Lower leg skin (tissue), 4 donors: ENCODE data around the gene PEX6. TPM values are rescaled to one million over a fixed set of nuclear protein-coding genes. Genes with fewer than 3 reads are reported as not detected.
"Not testable (repeated sequence)": the region's sequence is repeated elsewhere in the genome, so short reads cannot be mapped to it uniquely, and the experiment has no call there.

Experiments used
- DNase-seq, 2 donors: peaks; one replicate each; pipeline ENCODE4 v3.0.0-alpha.2; 2019; ENCODE audit warnings: low spot score in 2 of 2
- H3K4me3 ChIP-seq: fragments of 200-600 bp; sonication (generic); 2 replicates; pipeline ENCODE4 v1.5.1; 2017; ENCODE audit warnings: mild to moderate bottlenecking, low read depth; ENCODE audit not compliant: poor library complexity, severe bottlenecking
- POLR2A ChIP-seq, 2 donors: fragments of 450-650 bp; IDR thresholded peaks; one replicate each; pipeline ENCODE4 v1.6.1; 2016 to 2017; ENCODE audit warnings: antibody characterized with exemption in 2 of 2, mild to moderate bottlenecking in 1 of 2, moderate library complexity in 1 of 2
- WGBS, 2 donors: methylation state at CpG; one replicate each; pipeline ENCODE4 v1.1.5; 2018; 5-methylcytosine and 5-hydroxymethylcytosine counted together
- intact Hi-C: fragments of 100-400 bp; cut with DNase I; formaldehyde crosslinking; loops from one replicate; pipeline ENCODE4 v1.15.0; 2023; ENCODE audit warnings: low total_unique reads
- total RNA-seq, 4 donors: library from RNA; depleted of rRNA; stranded (reverse); fragments of >200 nt; gene quantifications; one replicate each; pipeline ENCODE4 v1.1.0, GENCODE V29; 2016
- TF ChIP-seq, protein P1 (sequence below), 3 donors: fragments of 450-650 bp; IDR thresholded peaks; one replicate each; pipeline ENCODE4 v1.5.1; 2016; ENCODE audit warnings: antibody characterized with exemption in 3 of 3, mild to moderate bottlenecking in 3 of 3, moderate library complexity in 2 of 3

Gene PEX6
- total RNA-seq, 4 donors from 2014 or later, result 13.9 to 37.6 (median 25.7) TPM

DNA sequence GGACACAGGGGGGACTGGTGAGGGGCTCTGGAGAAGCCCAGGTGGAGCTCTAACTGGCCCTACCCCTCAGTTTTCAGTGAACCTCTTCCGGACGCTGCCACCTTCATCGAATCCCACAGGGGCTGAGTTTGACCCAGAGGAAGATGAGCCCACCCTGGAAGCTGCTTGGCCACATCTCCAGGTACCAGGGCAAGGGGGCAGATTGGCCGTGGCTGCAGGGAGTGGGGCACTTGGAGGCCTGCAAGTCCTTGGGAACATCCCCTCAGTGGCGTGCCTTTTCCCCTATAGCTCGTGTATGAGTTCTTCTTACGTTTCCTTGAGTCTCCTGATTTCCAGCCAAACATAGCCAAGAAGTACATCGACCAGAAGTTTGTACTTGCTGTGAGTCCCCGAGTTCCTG lies 28.1 kb upstream of the PEX6 start:
- 93 to 94% methylated on average over 9 of the region's 9 CpGs for WGBS, 2 donors
- intact Hi-C loops, result no loop called here
- TF ChIP-seq, protein P1, sequence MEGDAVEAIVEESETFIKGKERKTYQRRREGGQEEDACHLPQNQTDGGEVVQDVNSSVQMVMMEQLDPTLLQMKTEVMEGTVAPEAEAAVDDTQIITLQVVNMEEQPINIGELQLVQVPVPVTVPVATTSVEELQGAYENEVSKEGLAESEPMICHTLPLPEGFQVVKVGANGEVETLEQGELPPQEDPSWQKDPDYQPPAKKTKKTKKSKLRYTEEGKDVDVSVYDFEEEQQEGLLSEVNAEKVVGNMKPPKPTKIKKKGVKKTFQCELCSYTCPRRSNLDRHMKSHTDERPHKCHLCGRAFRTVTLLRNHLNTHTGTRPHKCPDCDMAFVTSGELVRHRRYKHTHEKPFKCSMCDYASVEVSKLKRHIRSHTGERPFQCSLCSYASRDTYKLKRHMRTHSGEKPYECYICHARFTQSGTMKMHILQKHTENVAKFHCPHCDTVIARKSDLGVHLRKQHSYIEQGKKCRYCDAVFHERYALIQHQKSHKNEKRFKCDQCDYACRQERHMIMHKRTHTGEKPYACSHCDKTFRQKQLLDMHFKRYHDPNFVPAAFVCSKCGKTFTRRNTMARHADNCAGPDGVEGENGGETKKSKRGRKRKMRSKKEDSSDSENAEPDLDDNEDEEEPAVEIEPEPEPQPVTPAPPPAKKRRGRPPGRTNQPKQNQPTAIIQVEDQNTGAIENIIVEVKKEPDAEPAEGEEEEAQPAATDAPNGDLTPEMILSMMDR (IDR thresholded peaks at IDR 0.05), result no peak
- no peak for TF ChIP-seq POLR2A (IDR thresholded peaks at IDR 0.05)
- no peak overlapping the region for H3K4me3 ChIP-seq
- no peak for DNase-seq

DNA sequence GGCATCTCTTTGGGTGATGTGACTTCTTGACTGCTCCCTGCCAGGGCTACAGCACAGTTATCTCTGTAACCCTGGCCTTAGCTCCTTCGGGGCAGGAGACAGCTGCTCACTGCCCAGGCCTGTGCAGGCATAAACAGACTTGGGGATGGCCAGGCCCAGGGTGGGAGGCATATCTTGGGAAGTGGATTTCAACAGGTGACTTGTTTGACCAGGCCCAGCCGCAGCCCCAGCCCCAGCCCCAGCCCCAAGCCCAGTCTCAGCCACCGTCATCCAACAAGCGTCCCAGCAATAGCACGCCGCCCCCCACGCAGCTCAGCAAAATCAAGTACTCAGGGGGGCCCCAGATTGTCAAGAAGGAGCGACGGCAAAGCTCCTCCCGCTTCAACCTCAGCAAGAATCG lies 27.3 kb upstream of the PEX6 start:
- no peak overlapping the region for H3K4me3 ChIP-seq
- intact Hi-C loops, result no loop called here
- WGBS, 2 donors, result 94 to 96% methylated on average over 11 of the region's 11 CpGs
- DNase-seq, result no peak
- no peak for TF ChIP-seq POLR2A (IDR thresholded peaks at IDR 0.05)
- TF ChIP-seq, protein P1 (IDR thresholded peaks at IDR 0.05), result no peak

DNA sequence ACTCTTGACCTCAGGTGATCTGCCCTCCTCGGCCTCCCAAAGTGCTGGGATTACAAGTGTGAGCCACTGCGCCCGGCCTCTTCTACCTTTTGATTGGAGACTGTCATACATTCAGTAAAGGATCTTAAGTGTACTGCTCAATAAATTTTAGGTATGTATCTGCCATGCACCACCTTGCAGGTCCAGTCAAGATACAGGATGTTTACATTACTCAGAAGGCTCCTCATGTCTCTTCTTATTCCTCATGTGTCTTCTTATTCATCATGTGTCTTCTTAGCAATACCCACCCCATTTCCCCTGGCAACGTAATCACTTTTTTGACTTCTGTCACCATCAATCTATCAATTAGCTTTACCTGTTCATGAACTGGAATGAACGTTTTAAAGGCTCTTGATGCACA lies 26.9 kb upstream of the PEX6 start:
- no peak for TF ChIP-seq POLR2A (IDR thresholded peaks at IDR 0.05)
- TF ChIP-seq, protein P1 (IDR thresholded peaks at IDR 0.05), result no peak
- WGBS, 2 donors, result 90 to 92% methylated on average over 5 of the region's 5 CpGs
- no peak for DNase-seq
- intact Hi-C loops, result no loop called here
- H3K4me3 ChIP-seq, result no peak overlapping the region

DNA sequence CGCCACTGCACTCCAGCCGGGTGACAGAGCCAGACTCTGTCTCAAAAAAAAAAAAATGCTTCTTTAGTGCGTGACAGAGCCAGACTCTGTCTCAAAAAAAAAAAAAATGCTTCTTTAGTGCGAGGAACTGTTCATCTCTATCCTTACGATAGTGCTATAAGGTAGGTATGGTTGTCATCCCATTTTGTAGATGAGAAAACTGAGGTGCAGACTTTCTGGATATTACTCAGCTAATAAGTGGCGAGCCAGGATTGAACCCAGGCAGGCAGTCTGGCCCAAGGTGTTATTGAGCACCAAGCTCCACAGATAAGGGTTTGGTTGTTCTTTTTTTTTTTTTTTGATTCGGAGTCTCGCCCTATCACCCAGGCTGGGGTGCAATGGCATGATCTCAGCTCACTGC lies 22.9 kb upstream of the PEX6 start:
- WGBS, 2 donors, result 92 to 96% methylated on average over 8 of the region's 8 CpGs
- intact Hi-C loops, result no loop called here
- no peak for DNase-seq
- H3K4me3 ChIP-seq, result no peak overlapping the region
- TF ChIP-seq, protein P1 (IDR thresholded peaks at IDR 0.05), result no peak
- no peak for TF ChIP-seq POLR2A (IDR thresholded peaks at IDR 0.05)

DNA sequence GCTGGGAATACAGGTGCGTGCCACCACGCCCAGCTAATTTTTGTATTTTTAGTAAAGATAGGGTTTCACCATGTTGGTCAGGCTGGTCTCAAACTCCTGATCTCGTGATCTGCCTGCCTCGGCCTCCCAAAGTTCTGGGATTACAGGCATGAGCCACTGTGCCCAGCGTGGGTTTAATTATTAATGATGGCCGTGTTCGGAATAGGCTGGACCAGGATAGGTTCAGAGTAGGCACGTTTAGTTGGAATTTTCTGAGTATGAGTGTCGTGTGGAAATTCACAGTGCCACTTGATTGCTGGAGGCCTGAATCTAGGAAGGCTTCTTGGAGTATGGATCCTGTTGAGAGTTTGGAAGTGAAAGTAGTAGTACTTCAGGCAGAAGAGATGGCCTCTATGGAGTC lies 19.2 kb upstream of the PEX6 start:
- WGBS, 2 donors, result 92 to 93% methylated on average over 9 of the region's 9 CpGs
- DNase-seq, H3K4me3 ChIP-seq, intact Hi-C loops: not testable (repeated sequence)

DNA sequence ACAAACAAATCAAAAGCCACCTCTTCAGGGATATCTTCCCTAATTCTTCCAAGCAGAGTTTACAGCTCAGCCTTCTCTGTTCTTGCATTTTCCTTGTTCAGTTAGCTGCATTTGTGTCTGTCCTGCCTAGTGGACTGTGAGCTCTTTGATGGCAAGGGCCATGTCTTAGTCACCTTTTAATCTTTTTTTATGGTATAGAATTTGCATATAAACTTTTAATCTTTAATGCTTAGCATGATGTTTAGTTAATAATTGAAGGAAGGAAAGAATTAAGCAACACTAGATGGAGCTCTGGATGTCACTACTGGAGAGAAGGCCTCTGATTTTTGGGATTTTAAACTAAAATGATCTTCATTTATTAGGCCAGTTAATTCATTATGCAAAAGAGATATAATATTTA lies 17.5 kb upstream of the PEX6 start:
- no peak overlapping the region for H3K4me3 ChIP-seq
- TF ChIP-seq POLR2A (IDR thresholded peaks at IDR 0.05), result no peak
- TF ChIP-seq, protein P1 (IDR thresholded peaks at IDR 0.05), result no peak
- no peak for DNase-seq
- intact Hi-C loops, result no loop called here
